HG02678 (cell line): ENCODE measurements around the gene SIT1.
A peak's percentile ranks its signal among the peaks of the same experiment; 100 is the strongest.

Experiments
- ATAC-seq: cut with Tn5 transposase; IDR thresholded peaks from one replicate; pipeline ENCODE4 v1.9.1; 2021; ENCODE audit warnings: mild to moderate bottlenecking, moderate library complexity; ENCODE audit not compliant: unreplicated experiment

The SIT1 gene

DNA sequence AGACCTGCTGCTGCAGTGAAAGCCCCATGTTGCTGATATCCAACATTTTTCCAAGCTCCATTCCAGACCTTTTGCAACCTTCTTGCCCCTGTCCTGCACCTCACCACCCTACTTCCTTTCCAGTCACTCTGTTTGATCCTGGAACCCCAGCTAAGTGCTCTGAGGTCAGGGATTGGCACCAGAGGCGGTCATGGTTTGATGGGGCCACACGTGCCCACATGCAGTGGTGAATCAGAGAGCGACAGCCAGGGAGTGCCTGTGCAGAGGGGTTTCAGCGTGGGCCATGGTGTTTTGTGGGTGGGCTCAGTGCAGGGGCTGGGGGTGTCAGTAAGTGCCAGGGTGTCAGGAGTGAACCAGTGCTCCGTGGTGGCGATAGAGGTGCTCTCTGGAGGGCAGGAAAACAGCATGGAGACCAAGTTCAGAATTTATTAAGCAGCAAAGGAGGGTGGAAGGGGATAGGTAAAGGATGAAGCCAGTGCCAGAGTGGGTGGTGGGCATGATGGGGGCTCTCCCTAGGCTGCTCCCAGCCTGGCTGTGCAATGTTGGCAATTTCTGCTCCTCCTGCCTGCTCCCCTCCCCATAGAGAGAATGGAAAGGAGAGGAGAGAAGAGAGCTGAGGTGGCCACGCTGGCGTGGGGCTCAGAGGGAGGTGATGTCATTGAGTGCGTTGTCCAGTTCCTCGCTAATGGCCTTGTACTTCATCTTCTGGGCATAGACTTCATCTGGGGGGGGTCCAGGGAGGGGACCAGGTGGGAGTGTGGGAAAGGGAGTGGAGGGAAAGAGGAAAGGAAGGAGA lies 32.0 kb upstream of the SIT1 start:
- no peak for ATAC-seq

DNA sequence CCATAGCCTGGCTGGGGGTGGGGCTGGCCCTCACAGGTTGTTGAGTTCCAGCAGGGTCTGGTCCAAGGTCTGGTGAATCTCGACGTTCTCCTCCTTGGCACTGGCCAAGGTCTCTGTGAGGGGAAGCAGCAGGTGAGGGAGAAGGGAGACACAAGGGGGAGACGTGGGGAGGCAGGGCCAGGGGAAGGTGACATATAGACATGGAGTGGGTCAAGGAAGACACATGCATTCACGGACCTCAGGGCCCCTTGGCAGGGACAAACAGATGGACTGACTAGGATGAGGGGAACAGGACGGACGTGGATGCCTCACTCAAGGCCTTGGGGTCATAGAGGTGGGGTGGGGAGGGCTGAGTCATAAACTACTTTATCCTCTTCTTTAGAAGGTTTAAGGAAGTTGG lies 31.3 kb upstream of the SIT1 start:
- no peak for ATAC-seq

DNA sequence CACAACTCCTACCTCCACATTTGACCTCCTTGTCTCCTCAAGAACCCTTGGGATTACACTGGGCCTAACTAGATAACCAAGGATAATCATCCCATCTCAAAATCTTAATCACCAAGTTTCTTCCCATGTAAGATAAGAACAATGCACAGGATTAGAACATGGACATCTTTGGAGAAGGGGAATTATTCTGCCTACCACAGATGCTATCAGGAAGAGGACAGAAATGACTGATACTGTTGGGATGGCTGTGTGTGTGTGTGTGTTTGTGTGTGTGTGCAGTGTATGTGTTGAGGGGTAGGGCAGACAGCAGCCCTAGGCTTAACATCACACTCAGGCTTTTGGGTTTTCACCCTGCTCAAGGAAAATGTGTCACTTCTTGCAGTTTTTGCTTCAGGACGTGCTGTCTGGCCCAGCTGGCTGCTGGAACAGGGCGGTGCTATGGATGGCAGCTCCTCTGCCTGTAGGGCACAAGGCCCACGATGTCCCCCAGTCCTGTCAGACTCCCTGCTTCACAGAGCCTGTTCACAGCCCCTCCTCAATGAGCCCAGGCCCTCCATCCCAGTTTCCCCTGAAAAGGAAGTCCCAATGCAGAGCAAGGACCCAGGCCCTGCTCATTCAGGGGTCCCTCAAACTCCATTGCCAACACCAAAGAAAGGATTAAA lies 30.7 kb upstream of the SIT1 start:
- ATAC-seq, result no peak

DNA sequence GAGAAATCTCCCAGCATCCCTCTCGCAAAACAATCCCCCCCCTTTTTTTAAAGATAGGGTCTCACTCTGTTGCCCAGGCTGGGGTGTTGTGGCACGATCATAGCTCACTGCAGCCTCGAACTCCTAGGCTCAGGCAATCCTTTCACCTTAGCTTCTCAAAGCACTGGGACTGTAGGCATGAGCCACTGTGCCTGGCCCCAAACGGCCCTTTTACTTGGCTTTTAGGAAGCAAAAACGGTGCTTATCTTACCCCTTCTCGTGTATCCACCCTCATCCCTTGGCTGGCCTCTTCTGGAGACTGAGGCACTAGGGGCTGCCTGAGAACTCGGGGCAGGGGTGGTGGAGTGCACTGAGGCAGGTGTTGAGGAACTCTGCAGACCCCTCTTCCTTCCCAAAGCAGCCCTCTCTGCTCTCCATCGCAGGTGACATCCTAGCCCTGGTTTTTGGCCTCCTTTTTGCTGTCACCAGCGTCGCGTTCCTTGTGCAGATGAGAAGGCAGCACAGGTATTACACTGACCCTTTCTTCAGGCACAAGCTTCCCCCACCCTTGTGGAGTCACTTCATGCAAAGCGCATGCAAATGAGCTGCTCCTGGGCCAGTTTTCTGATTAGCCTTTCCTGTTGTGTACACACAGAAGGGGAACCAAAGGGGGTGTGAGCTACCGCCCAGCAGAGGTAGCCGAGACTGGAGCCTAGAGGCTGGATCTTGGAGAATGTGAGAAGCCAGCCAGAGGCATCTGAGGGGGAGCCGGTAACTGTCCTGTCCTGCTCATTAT lies 29.8 kb upstream of the SIT1 start:
- ATAC-seq, result no peak

DNA sequence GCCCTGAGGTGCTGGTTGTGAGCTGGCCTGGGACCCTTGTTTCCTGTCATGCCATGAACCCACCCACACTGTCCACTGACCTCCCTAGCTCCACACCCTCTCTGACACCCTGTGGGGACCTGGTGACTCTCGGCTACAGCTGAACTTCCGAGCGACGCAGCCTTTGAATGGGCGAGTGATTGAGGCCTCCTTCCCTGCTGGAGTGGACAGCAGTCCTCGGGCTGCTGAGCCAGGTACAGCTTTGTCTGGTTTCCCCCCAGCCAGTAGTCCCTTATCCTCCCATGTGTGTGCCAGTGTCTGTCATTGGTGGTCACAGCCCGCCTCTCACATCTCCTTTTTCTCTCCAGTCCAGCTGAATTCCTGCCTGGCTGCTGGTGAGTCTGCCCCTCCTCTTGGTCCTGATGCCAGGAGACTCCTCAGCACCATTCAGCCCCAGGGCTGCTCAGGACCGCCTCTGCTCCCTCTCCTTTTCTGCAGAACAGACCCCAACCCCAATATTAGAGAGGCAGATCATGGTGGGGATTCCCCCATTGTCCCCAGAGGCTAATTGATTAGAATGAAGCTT lies 29.1 kb upstream of the SIT1 start:
- no peak for ATAC-seq

DNA sequence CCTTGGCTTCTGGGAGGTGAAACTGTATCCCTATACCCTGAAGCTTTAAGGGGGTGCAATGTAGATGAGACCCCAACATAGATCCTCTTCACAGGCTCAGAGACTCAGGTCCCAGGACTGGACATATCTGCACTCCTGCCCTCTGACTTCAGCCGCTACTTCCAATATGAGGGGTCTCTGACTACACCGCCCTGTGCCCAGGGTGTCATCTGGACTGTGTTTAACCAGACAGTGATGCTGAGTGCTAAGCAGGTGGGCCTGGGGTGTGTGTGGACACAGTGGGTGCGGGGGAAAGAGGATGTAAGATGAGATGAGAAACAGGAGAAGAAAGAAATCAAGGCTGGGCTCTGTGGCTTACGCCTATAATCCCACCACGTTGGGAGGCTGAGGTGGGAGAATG lies 28.4 kb upstream of the SIT1 start:
- no peak for ATAC-seq

DNA sequence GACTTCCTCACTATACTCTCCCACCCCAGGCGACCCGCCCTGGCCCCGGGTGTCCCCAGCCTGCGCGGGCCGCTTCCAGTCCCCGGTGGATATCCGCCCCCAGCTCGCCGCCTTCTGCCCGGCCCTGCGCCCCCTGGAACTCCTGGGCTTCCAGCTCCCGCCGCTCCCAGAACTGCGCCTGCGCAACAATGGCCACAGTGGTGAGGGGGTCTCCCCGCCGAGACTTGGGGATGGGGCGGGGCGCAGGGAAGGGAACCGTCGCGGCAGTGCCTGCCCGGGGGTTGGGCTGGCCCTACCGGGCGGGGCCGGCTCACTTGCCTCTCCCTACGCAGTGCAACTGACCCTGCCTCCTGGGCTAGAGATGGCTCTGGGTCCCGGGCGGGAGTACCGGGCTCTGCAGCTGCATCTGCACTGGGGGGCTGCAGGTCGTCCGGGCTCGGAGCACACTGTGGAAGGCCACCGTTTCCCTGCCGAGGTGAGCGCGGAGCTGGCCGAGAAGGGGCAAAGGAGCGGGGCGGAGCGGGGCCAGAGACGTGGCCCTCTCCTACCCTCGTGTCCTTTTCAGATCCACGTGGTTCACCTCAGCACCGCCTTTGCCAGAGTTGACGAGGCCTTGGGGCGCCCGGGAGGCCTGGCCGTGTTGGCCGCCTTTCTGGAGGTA lies 25.1 kb upstream of the SIT1 start:
- no peak for ATAC-seq

DNA sequence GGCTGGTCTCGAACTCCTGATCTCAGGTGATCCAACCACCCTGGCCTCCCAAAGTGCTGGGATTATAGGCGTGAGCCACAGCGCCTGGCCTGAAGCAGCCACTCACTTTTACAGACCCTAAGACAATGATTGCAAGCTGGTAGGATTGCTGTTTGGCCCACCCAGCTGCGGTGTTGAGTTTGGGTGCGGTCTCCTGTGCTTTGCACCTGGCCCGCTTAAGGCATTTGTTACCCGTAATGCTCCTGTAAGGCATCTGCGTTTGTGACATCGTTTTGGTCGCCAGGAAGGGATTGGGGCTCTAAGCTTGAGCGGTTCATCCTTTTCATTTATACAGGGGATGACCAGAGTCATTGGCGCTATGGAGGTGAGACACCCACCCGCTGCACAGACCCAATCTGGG lies 24.5 kb upstream of the SIT1 start:
- ATAC-seq, result no peak

DNA sequence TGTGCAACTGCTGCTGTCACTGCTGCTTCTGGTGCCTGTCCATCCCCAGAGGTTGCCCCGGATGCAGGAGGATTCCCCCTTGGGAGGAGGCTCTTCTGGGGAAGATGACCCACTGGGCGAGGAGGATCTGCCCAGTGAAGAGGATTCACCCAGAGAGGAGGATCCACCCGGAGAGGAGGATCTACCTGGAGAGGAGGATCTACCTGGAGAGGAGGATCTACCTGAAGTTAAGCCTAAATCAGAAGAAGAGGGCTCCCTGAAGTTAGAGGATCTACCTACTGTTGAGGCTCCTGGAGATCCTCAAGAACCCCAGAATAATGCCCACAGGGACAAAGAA lies 23.3 kb upstream of the SIT1 start:
- no peak for ATAC-seq

DNA sequence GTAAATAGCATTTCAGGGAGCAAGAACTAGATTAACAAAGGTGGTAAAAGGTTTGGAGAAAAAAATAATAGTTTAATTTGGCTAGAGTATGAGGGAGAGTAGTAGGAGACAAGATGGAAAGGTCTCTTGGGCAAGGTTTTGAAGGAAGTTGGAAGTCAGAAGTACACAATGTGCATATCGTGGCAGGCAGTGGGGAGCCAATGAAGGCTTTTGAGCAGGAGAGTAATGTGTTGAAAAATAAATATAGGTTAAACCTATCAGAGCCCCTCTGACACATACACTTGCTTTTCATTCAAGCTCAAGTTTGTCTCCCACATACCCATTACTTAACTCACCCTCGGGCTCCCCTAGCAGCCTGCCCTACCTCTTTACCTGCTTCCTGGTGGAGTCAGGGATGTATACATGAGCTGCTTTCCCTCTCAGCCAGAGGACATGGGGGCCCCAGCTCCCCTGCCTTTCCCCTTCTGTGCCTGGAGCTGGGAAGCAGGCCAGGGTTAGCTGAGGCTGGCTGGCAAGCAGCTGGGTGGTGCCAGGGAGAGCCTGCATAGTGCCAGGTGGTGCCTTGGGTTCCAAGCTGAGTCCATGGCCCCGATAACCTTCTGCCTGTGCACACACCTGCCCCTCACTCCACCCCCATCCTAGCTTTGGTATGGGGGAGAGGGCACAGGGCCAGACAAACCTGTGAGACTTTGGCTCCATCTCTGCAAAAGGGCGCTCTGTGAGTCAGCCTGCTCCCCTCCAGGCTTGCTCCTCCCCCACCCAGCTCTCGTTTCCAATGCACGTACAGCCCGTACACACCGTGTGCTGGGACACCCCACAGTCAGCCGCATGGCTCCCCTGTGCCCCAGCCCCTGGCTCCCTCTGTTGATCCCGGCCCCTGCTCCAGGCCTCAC lies 22.6 kb upstream of the SIT1 start, which contains the start of gene CA9:
Gene CA9 (plus strand): TSS at position 797 of the 893 bp plus-strand sequence. CDS start 32 bp downstream, at position 829.
- ATAC-seq, result no peak

DNA sequence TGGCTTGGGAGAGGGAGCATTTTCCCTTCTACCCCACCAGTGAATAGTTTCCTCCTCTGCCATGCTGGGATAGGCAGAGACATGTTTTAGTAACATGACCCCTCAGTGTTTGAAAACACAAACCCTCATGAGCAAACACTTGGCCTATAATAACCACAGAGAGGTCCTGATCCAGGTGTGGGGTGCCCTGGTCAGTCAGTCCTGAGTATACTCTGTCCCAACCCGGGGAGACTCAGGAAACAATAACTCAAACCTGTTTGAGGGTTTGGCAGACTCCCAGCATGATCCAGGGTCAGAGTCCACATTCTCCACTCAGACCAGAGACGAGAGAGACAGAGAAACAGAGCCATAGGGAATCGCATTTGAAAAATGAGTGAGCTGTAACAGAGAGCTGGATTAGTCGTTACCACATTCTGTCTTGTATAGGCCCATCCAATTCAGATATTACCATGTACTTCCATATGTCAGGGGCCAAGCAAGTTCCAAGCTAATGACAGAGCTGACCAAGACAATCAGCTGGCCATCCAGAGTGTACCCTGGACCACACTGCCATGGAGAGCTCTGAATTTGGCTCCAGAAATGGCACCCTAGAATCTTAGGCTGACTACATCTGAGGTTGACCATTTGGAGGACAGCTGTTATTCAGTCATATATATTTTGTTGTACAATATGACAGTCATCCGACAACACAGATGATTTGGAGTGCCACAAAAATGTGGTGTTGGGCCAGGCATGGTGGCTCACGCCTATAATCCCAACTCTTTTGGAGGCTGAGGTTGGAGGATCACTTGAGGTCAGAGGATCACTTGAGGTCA lies 18.8 kb upstream of the SIT1 start:
- ATAC-seq, result no peak

DNA sequence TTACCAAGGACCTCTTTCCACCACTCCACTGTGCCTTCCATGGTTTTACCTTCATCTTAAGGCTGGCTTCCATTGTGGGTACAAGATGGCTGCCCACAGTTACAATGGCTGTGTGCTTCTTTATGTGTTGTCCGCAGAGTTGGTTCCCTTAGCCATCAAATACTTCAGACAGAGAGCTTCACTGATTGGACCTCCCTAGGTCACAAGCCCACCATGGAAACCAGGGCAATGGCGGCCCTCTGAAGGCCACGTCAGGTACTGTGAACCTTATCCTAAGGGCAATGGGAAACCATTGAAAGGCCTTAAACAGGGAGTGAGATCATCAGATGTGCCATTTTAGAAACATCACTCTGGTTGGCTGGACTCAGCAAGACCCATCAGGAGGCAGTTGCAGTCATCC lies 17.2 kb upstream of the SIT1 start:
- no peak for ATAC-seq

DNA sequence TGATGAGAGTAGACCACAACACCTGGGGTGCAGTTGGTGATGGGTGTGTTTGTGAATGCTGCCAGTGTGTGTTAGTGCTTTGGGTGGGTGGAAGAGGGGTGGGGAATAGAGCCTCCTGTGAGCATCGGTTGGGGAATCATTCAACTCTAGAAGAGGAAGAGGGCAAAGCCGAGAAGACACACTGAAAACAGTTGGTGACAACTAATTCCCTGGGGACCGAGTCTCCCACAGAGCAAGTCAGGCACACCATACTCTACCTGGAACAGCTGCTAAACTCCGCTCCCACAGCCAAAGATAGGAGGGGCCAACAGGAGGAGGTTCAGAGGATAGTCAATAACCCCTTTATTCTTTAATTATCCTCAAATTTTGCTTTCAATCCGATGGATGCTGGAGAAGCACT lies 15.8 kb upstream of the SIT1 start:
- no peak for ATAC-seq

DNA sequence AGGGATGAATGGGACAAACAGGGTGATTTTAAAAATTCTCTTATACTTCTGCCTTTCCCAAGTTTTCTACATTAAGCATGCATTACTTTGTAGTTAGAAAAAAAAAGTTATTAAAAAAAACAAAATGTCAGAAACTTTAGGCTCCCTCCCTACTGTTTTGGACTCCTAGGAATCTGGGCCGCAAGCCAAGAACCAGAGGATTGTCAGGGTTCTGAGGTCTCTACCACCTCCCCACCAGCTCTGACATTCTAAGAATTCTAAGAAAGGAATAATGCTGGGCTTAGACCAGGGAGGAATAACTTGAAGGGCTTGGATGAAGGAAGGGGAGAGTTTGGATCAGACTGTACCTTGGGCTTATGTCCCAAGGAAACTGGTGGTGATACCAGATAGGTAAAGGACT lies 15.3 kb upstream of the SIT1 start:
- no peak for ATAC-seq

DNA sequence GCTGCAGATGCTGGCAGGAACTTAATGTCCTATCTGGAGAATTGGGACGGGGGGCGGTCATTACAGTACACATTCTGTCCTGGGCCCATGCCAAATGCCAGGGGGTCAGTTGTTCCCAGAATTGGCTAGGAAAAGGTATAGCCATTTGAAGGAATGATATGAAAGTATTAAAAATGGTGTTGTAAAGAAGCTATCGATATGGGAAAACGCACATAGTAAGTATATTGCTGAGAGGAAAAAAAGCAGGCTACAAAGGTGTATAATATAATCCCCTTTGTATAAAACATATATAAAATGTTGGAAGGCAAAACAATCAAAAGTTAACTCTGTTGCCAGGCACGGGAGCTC lies 14.7 kb upstream of the SIT1 start:
- no peak for ATAC-seq

DNA sequence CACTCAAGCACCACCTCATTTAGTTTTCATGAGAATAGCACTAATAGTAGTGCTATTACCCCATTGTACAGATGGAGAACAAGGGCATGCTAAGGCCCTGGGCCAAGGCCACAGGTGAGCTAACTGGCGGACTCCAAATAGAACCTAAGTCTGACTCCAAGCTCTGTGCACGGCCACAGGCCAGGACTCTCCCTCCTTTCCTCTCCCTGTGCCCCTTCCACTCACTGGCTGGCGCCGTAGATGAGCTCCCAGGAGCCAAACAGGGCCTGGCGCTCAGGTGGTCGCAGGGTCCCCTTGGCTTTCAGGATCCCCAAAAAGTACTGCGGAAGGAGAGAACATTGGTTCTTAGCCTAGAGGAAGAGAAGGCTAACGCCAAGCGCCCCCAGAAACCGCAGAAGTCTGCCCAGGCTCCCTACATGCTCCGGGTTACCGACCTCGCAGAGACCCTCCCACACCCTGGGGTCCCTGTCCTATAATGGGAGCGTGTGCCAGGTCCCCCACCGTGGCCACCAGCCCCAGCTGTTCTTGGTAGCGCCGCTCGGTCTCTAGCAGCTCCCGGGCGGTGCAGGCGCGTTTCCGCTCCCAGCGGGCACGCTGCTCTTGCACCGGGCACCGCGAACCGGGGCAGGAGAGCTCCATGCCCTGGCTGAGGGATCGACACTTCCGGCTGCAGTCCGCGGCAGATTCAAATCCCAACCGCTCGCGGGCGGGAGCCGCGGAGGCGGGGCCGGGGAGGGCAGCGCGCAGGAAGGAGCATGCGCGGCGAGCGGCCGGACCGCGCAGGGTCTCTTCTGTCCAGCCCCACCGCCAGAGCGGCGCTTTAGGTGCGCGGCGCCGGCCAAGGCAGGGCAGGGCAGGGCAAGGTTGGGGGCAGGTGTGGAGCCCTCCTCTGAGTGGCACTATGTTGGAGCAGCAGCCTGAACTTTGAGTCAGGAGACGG lies 14.1 kb upstream of the SIT1 start, which contains the start of gene ARHGEF39:
Gene ARHGEF39 (minus strand): TSS at position 665 of the 940 bp plus-strand sequence. CDS start 26 bp downstream, at position 639.
- ATAC-seq, result peak; percentile 80

DNA sequence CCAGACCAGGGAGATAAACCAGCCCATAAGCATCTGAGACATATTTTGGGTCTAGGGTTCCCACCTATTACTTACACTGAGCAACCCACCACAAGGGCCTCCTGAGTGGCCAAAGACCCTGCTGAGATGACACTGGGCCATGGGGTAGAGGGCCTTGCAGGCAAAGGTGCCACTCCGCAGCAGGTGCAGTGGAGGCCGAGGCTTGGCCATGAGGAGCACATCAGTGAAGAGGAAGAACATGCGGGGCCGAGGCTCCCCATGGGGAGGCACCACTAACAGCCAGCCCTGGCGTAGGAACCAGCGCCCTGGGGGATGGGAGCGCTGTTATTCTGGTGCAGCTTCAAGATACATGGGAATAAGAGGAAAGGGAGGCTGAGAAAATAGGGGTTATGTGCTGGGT lies 11.7 kb upstream of the SIT1 start:
- ATAC-seq, result no peak

DNA sequence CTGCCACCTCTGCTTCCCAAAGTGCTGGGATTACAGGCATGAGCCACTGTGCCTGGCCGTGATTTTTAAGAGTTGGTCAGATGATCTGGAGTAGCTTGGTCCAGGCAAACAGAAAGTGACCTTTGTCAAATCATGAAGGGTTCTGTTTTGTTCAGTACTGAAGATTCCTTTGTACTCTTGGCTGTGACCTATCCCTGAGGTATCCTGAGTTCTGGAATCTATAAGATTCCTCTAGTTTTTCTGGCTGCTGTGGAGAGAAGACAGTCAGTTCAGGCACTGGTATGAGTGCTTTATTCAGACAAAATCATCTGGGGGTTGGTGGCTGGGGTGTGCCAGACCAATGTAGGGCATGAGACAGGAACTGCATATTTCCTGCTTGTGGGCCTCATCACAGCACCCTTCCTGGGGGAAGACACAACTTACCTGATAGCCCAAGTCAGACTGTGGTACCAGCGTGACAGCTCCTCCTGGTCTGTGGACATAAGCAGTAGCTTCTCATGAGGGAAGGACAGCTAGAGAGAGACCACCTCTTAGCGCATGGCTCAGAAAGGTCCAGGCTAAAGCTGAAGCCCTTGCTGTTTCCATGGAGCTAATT lies 11.1 kb upstream of the SIT1 start:
- no peak for ATAC-seq
